H1 (cell line): ENCODE results near the gene CORO6. TPM values are rescaled to one million over a fixed set of nuclear protein-coding genes. Genes with fewer than 3 reads are reported as not detected.

ENCODE experiments used
- CTCF ChIA-PET: fragments of 300-600 bp; sonication (Branson Sonifier 250); formaldehyde crosslinking; loops from one replicate; lab custom pipeline; 2021; ENCODE audit not compliant: partially characterized antibody; lab: Charles Lee
- POLR2A ChIA-PET: fragments of 300-600 bp; sonication (Branson Sonifier 250); formaldehyde crosslinking; loops from one replicate; lab custom pipeline; 2021; ENCODE audit warnings: inconsistent platforms; ENCODE audit not compliant: partially characterized antibody; lab: Charles Lee
- DNase-seq, 2 experiments: peaks; one replicate each; pipeline versions ENCODE4 v3.0.0 to v3.0.0-alpha.2; 2010 to 2022; ENCODE audit warnings: low spot score in 2 of 2, low read depth in 1 of 2, mixed read lengths in 1 of 2
- FAIRE-seq: peaks from 2 replicates; lab custom pipeline; 2011; peaks lifted over from hg19 to GRCh38; lab: Jason Lieb, UNC
- H2AFZ ChIP-seq: 2 replicates; pipeline ENCODE4 v1.8.1; 2012; ENCODE audit warnings: low read length, inconsistent platforms
- H2AK5ac ChIP-seq: 2 replicates; pipeline ENCODE4 v1.6.1; 2013; ENCODE audit warnings: low read depth, low read length
- H2BK120ac ChIP-seq: replicated peaks from 2 replicates; pipeline ENCODE3; 2013; ENCODE audit warnings: low read depth, low read length, inconsistent platforms
- H2BK12ac ChIP-seq: 2 replicates; pipeline ENCODE4 v1.6.1; 2013; ENCODE audit warnings: low read depth, low read length
- H2BK15ac ChIP-seq: 2 replicates; pipeline ENCODE4 v1.6.1; 2013; ENCODE audit warnings: low read length
- H2BK20ac ChIP-seq: 2 replicates; pipeline ENCODE4 v1.6.1; 2013; ENCODE audit warnings: low read length
- H2BK5ac ChIP-seq: 2 replicates; pipeline ENCODE4 v1.6.1; 2013; ENCODE audit warnings: low read depth, low read length
- H3K14ac ChIP-seq: 2 replicates; pipeline ENCODE4 v1.6.1; 2013; ENCODE audit warnings: inconsistent platforms; ENCODE audit not compliant: insufficient read length
- H3K18ac ChIP-seq: 2 replicates; pipeline ENCODE4 v1.6.1; 2013; ENCODE audit warnings: low read length; ENCODE audit errors: extremely low read depth
- H3K23ac ChIP-seq: 2 replicates; pipeline ENCODE4 v1.6.1; 2013; ENCODE audit warnings: inconsistent platforms; ENCODE audit not compliant: insufficient read length
- H3K23me2 ChIP-seq: 2 replicates; pipeline ENCODE4 v1.6.1; 2013; ENCODE audit warnings: low read depth, low read length
- H3K27ac ChIP-seq: 2 replicates; pipeline ENCODE4 v1.6.1; 2011; ENCODE audit warnings: low read depth, low read length, inconsistent platforms
- H3K27me3 ChIP-seq, 4 experiments: replicated peaks in 1 of 4; 1 replicate in 1 of 4; 2 replicates in 3 of 4; pipeline versions ENCODE4 v1.6.1 to v1.8.1; 2011 to 2013; ENCODE audit warnings: low read length in 3 of 4, mild to moderate bottlenecking in 3 of 4, inconsistent platforms in 2 of 4, mixed read lengths in 2 of 4, moderate library complexity in 1 of 4; ENCODE audit not compliant: control insufficient read depth in 3 of 4, insufficient read depth in 3 of 4; ENCODE audit errors: extremely low read depth in 1 of 4
- H3K36me3 ChIP-seq, 4 experiments: 2 replicates each; pipeline versions ENCODE4 v1.6.1 to v1.8.1; 2011 to 2013; ENCODE audit warnings: mild to moderate bottlenecking in 4 of 4, low read length in 3 of 4, moderate library complexity in 2 of 4, control low read depth in 1 of 4, inconsistent platforms in 1 of 4; ENCODE audit not compliant: insufficient read depth in 4 of 4, control insufficient read depth in 2 of 4
- H3K4ac ChIP-seq: replicated peaks from 2 replicates; pipeline ENCODE3; 2013; ENCODE audit warnings: low read length, low read depth, mixed read lengths, inconsistent platforms; ENCODE audit not compliant: insufficient read length
- H3K4me1 ChIP-seq, 4 experiments: replicated peaks in 1 of 4; 1 replicate in 1 of 4; 2 replicates in 3 of 4; pipeline versions ENCODE4 v1.6.1 to v1.8.1; 2011 to 2013; ENCODE audit warnings: low read length in 3 of 4, inconsistent platforms in 2 of 4, mixed read lengths in 1 of 4; ENCODE audit not compliant: insufficient read depth in 4 of 4, control insufficient read depth in 3 of 4
- H3K4me2 ChIP-seq, 2 experiments: 2 replicates each; pipeline versions ENCODE4 v1.6.1 to v1.8.1; 2011 to 2013; ENCODE audit warnings: low read depth in 2 of 2, low read length in 2 of 2, control low read depth in 1 of 2, inconsistent platforms in 1 of 2, mild to moderate bottlenecking in 1 of 2; ENCODE audit not compliant: insufficient read depth in 1 of 2
- H3K4me3 ChIP-seq, 4 experiments: fragments of 200-600, 300-600 bp in 1 of 4; sonication (generic), shearing (Covaris generic), sonication (Bioruptor Twin) in 1 of 4; 2 replicates each; pipeline versions ENCODE4 v1.5.1 to v1.8.1; 2011 to 2016; ENCODE audit warnings: low read length in 4 of 4, low read depth in 3 of 4, control low read depth in 2 of 4, inconsistent platforms in 2 of 4, mild to moderate bottlenecking in 2 of 4, mixed read lengths in 1 of 4, moderate library complexity in 1 of 4; ENCODE audit not compliant: insufficient read depth in 2 of 4; ENCODE audit errors: extremely low read depth in 1 of 4
- H3K56ac ChIP-seq: replicated peaks from 2 replicates; pipeline ENCODE3; 2013; ENCODE audit warnings: low read depth, mild to moderate bottlenecking, mixed read lengths, low read length, inconsistent platforms; ENCODE audit not compliant: insufficient read length
- H3K79me1 ChIP-seq: 2 replicates; pipeline ENCODE4 v1.6.1; 2013; ENCODE audit warnings: low read depth, low read length, control low read depth
- H3K79me2 ChIP-seq, 2 experiments: 2 replicates each; pipeline versions ENCODE4 v1.6.1 to v1.8.1; 2012 to 2013; ENCODE audit warnings: low read length in 2 of 2, mild to moderate bottlenecking in 2 of 2, inconsistent platforms in 1 of 2; ENCODE audit not compliant: insufficient read depth in 2 of 2, control insufficient read depth in 1 of 2
- H3K9ac ChIP-seq, 4 experiments: replicated peaks in 1 of 4; 1 replicate in 1 of 4; 2 replicates in 3 of 4; pipeline versions ENCODE4 v1.6.1 to v1.8.1; 2011 to 2013; ENCODE audit warnings: low read depth in 3 of 4, low read length in 3 of 4, control low read depth in 2 of 4, mild to moderate bottlenecking in 2 of 4, moderate library complexity in 2 of 4, inconsistent platforms in 1 of 4; ENCODE audit errors: extremely low read depth in 1 of 4
- H3K9me3 ChIP-seq, 2 experiments: 2 replicates each; pipeline versions ENCODE4 v1.6.1 to v1.8.1; 2012 to 2013; ENCODE audit warnings: mild to moderate bottlenecking in 2 of 2, moderate library complexity in 2 of 2, control low read depth in 1 of 2, inconsistent platforms in 1 of 2, low read depth in 1 of 2, low read length in 1 of 2, mixed read lengths in 1 of 2; ENCODE audit not compliant: insufficient read depth in 2 of 2
- H4K20me1 ChIP-seq, 2 experiments: replicated peaks in 1 of 2; 2 replicates each; pipeline versions ENCODE3 to v1.8.1; 2011 to 2013; ENCODE audit warnings: inconsistent platforms in 2 of 2, low read length in 2 of 2, mild to moderate bottlenecking in 1 of 2; ENCODE audit not compliant: insufficient read depth in 2 of 2, control insufficient read depth in 1 of 2
- H4K5ac ChIP-seq: 2 replicates; pipeline ENCODE4 v1.6.1; 2013; ENCODE audit warnings: low read length, low read depth, mixed read lengths, inconsistent platforms; ENCODE audit not compliant: insufficient read length
- H4K8ac ChIP-seq: 2 replicates; pipeline ENCODE4 v1.8.0; 2013; ENCODE audit warnings: mild to moderate bottlenecking, moderate library complexity, low read length, inconsistent platforms; ENCODE audit not compliant: insufficient read depth; ENCODE audit errors: extremely low read depth
- H4K91ac ChIP-seq: replicated peaks from 2 replicates; pipeline ENCODE3; 2013; ENCODE audit warnings: low read length, mixed read lengths, inconsistent platforms; ENCODE audit not compliant: insufficient read length
- BCL11A ChIP-seq, 2 experiments: IDR thresholded peaks; one replicate each; pipeline ENCODE4 v1.6.1; 2011; ENCODE audit warnings: low read depth in 2 of 2, low read length in 2 of 2, mild to moderate bottlenecking in 2 of 2
- BRCA1 ChIP-seq: IDR thresholded peaks from 2 replicates; pipeline ENCODE4 v1.6.1; 2012; ENCODE audit warnings: low read depth, low read length, improper control_type of control experiment
- CBX5 ChIP-seq: fragments of 300-800, 300-1000 bp; sonication (generic); IDR thresholded peaks from 2 replicates; pipeline ENCODE4 v1.7.1; 2016; ENCODE audit warnings: antibody characterized with exemption, low read length, low read depth
- CBX8 ChIP-seq: fragments of 300-800, 300-1000 bp; sonication (generic); IDR thresholded peaks from 2 replicates; pipeline ENCODE4 v1.7.1; 2016; ENCODE audit warnings: low read depth, low read length, borderline replicate concordance
- TBP ChIP-seq: IDR thresholded peaks from 2 replicates; pipeline ENCODE4 v1.6.1; 2011; ENCODE audit warnings: low read depth, low read length, improper control_type of control experiment
- TCF12 ChIP-seq: IDR thresholded peaks from 2 replicates; pipeline ENCODE4 v1.6.1; 2011; ENCODE audit warnings: low read depth, mild to moderate bottlenecking, low read length
- TEAD4 ChIP-seq: IDR thresholded peaks from 2 replicates; pipeline ENCODE4 v1.6.1; 2012; ENCODE audit warnings: low read depth, low read length, inconsistent platforms, mixed read lengths
- ZNF274 ChIP-seq: IDR thresholded peaks from 2 replicates; pipeline ENCODE4 v1.7.0; 2012; ENCODE audit warnings: low read length, borderline replicate concordance; ENCODE audit errors: extremely low read depth
- WGBS, 2 experiments: shearing (Covaris generic) in 1 of 2; methylation state at CpG; one replicate each; pipeline versions ENCODE4 v1.1.6 to v1.1.7; 2013 to 2015; ENCODE audit warnings: low lambda C conversion rate in 2 of 2, mixed read lengths in 2 of 2, inconsistent platforms in 1 of 2, low coverage in 1 of 2, missing lambda C conversion rate in 1 of 2; ENCODE audit not compliant: insufficient replicate concordance in 2 of 2, insufficient coverage in 1 of 2, insufficient read length in 1 of 2; ENCODE audit errors: extremely low coverage in 1 of 2, missing lambda C conversion rate in 1 of 2; 5-methylcytosine and 5-hydroxymethylcytosine counted together
- polyA plus RNA-seq, 7 experiments: library from polyadenylated mRNA; depleted of rRNA in 3 of 7; stranded (reverse) in 5 of 7; unstranded in 2 of 7; fragments of >200 nt in 5 of 7; fragments of 200-250 nt in 2 of 7; gene quantifications; 1 replicate in 5 of 7; 2 replicates in 1 of 7; 4 replicates in 1 of 7; pipeline versions ENCODE4 v1.2.1 to v1.2.3, GENCODE V29; 2011 to 2013; ENCODE audit warnings: missing spikeins in 2 of 7, mixed read lengths in 2 of 7
- total RNA-seq: library from RNA; stranded (reverse); fragmentation: NEBNext Ultra II Directional; extraction: Animal tissue kit (Norgen Biotek cat#: 25700); gene quantifications from 2 replicates; pipeline ENCODE4 v1.2.1, GENCODE V29; 2021
- TF ChIP-seq, protein P1 (sequence below): IDR thresholded peaks from 2 replicates; pipeline ENCODE4 v1.6.1; 2011; ENCODE audit warnings: low read depth, mild to moderate bottlenecking, low read length; ENCODE audit not compliant: insufficient read depth

Gene CORO6
- total and polyA plus RNA-seq, 2 of the 8 experiments (the other 6 are each of a cell fraction or from before 2014, with no cell fraction given) = 2.5 to 8.6 TPM

- ChIA-PET POLR2A (no interaction called here), CTCF (interaction anchor here (1.1 to 4.1 kb wide), 5 partner anchors 11 to 452 kb away, joined by 3 to 33 read pairs (median 5); no protein-coding TSS in a partner anchor)
- Histone ChIP-seq H3K36me3 (peaks cover 0 to 9% (median 4%) of the 10 kb centered on the region in 4 experiments; a peak in 3 of 8 replicates), H3K79me2 (no peaks in the 10 kb centered on the region), H4K20me1 (no peaks in the 10 kb centered on the region), H4K8ac (no peak overlapping the region), H3K23ac (no peak overlapping the region), H3K4me1 (peaks cover 2 to 8% (median 5%) of the 10 kb centered on the region in 4 experiments; a peak in 5 of 7 replicates), H4K91ac (no peak overlapping the region), H2AK5ac (no peak overlapping the region), H3K56ac (no peak overlapping the region), H3K4ac (no peak overlapping the region), H3K4me2 (no peak overlapping the region), H3K9ac (no peak overlapping the region), H3K27ac (no peak overlapping the region), H2BK12ac (no peak overlapping the region), H3K9me3 (no peaks in the 10 kb centered on the region), H2AFZ (no peak overlapping the region), H2BK15ac (no peak overlapping the region), H3K18ac (no peak overlapping the region), H2BK20ac (no peak overlapping the region), H3K27me3 (peaks cover 0 to 2% (median 1%) of the 10 kb centered on the region in 4 experiments; a peak in 3 of 7 replicates), H4K5ac (no peak overlapping the region), H3K14ac (no peak overlapping the region), H3K79me1 (no peaks in the 10 kb centered on the region), H3K23me2 (peaks cover 5% of the 10 kb centered on the region; the same call in 1 of the 2 replicates), H3K4me3 (no peak overlapping the region), H2BK5ac (no peak overlapping the region), H2BK120ac (no peak overlapping the region)
- no peak for DNase-seq
- no peak for FAIRE-seq
- WGBS, 2 experiments = 88% methylated on average over 1 of the region's 1 CpG; no CpG with 5 or more reads in 1 of the 2 experiments
- TF ChIP-seq TBP (no peak), BCL11A (IDR thresholded peaks at IDR 0.05; ENCODE audit: low read depth in 2 of 2, low read length in 2 of 2) (no peak), TEAD4 (no peak), CBX5 (no peak), CBX8 (no peak), BRCA1 (no peak), TCF12 (no peak), ZNF274 (no peak)
- TF ChIP-seq, protein P1, sequence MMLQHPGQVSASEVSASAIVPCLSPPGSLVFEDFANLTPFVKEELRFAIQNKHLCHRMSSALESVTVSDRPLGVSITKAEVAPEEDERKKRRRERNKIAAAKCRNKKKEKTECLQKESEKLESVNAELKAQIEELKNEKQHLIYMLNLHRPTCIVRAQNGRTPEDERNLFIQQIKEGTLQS = no peak
Observed at GRCh38 chr17:29627951-29628350, 5.2 kb upstream of the CORO6 start.
